NCI-H1694 (cell line): ENCODE data around the gene TMEM97.
A peak's percentile ranks its signal among the peaks of the same experiment; 100 is the strongest.
"Not testable (repeated sequence)": the region's sequence is repeated elsewhere in the genome, so short reads cannot be mapped to it uniquely, and the experiment has no call there.

ENCODE experiments used
- DNase-seq: peaks from one replicate; lab custom pipeline; 2025; lab: John Stamatoyannopoulos, UW

Gene TMEM97

DNA sequence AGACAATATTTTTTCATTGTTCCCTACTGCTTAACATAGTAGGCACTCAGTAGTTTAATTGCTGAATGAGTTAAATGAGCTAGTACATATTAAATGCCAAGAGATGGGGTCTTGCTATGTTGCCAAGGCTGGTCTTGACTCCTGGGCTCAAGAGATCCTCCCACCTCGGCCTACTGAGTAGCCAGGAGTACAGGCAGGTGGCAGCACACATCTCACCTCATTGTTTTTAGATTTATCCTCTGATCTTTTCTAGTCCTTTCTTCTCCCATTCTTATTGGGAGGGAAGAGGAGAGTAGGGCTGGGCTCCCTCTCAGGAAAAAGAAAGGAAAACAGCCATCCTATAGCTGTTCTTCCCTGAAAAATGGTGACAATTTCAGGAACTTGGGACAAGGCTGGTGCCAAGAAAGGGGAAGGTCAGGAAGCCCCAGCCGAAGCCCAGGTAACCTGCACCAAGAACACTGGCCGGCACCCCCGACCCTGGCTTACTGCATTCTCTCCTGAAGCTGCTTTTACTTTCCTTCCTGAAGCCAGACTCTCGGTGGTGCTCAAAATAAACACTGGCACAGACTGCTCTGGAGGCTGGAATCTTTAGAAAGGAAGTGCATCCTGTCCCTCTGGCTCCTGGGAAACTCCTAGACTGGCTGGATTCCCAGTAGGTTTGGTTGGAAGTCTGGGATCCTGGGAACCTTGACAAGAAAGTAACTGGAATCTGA is 19.2 kb downstream of the TMEM97 start:
- DNase-seq = no peak

DNA sequence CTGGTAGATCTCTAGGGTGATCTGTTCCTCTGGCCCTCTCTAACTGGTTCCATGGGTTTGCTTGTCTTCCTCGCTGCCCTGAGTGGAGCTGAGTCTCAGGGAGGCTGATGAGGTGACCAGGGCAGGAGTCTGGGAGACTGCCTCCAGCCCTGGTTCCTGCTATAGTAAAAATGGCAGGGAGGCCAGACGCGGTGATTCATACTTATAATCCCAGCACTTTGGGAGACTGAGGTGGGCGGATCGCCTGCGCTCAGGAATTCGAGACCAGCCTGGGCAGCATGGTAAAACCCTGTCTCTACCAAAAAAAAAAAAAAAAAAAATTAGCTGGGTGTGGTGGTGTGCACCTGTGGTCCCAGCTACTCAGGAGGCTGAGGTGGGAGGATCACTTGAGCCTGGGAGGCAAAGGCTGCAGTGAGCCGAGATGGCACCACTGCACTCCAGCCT is 19.8 kb downstream of the TMEM97 start:
- not testable (repeated sequence) for DNase-seq

DNA sequence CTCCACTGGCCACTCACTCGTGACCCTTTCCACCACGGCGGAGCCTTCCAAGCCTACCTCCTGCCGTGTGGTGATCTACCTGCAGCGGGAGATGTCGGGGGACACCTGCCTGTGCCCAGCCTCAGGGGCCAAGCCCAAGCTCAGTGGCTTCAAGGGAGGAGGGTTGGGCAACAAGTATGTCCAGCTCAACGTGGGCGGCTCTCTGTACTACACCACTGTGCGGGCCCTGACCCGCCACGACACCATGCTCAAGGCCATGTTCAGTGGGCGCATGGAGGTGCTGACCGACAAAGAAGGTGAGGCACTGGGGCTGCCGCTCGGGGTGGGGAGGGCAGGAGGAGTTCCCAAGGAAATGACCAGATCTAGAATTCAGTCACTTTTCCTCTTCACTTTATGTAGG is 20.4 kb downstream of the TMEM97 start:
- no peak for DNase-seq

DNA sequence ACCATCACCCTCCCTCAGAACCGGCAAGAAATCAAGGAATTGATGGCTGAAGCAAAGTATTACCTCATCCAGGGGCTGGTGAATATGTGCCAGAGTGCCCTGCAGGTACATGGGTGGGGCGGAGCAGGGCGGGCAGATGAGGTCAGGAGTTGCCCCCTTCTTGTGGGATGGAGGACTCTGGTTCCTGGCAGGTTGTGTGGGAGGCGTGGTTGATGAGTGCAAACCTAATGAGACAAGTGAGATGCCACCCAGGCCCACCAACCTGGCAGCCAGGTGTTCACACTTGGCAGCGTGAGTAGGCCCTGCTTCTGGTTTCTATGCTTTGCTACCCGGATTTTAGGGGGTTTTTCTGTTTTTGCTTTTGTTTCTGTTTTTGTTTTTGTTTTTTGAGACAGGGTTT is 21.4 kb downstream of the TMEM97 start:
- DNase-seq = no peak

DNA sequence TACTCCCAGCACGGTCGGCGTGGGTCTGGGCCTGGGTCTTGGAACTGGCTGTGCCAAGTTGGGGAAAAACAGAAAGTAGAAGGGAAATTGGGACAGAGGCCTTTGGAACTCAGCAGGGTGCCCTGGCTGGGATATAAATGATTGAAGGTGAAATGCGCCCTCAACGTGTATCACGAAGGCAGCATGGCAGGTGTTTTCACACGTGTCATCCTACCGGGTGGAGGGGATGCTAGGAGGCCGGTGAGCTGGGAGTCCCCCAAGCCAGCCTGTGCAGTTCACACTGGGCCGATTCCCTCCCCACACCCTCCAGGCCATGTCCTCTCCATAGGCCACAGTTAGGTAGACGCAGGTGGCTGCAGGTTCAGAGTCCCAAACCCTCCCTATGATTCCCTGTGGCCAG is 22.5 kb downstream of the TMEM97 start:
- no peak for DNase-seq

DNA sequence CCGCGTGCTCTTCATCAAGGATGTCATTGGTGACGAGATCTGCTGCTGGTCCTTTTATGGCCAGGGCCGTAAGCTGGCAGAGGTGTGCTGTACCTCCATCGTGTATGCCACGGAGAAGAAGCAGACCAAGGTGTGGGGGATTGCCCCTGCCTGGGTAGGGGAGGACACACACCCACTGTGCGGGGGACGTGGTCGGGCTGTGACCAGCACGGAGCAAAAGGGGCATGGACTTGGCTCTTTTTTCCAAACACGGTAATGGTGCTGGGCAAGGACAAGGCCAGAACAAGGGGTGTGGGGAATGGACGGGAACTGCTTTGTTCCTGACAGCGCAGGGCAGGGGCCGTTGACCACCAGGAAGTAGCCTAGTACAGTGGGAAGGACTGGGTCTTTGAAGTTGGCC is 23.3 kb downstream of the TMEM97 start:
- DNase-seq = no peak

DNA sequence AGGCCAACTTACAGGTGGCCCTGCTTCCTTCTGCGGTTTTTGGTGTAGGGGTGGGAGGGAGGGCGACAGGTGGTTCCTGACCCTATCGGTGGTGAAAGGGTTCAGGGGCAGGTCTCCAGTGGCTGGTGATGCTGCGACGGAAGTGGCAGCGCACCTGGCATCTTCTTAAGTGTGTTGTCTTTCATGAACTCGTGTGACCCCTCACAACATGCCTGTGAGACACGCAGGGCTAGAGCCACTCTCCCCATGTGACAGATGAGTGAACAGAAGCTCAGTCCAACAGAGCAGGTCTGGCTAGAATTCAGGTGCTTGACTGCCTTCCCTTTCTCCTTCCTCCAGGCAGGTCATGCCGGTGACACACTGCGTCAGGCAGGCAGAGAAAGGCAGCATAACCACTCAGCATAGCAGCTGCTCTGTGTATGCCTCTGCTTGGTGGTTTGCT is 24.5 kb downstream of the TMEM97 start:
- no peak for DNase-seq

DNA sequence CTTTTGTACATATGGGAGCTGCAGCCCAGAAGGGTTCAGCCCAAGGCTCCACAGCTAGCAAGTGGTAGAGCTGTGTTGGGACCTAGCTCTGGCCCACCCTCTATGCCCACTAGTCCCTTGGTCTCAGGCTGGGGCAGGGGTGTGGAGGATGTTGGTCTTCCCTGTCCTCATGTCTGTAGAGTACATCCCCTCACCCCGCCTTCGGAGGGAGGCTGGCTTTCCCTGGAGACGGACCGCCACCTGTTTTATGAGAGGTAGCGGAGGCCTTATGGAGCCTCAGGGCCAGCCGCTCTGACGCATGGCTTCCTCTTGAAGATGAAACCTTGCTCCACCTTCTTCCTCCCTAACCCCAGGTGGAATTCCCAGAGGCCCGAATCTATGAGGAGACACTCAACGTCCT is 25.0 kb downstream of the TMEM97 start:
- no peak for DNase-seq

DNA sequence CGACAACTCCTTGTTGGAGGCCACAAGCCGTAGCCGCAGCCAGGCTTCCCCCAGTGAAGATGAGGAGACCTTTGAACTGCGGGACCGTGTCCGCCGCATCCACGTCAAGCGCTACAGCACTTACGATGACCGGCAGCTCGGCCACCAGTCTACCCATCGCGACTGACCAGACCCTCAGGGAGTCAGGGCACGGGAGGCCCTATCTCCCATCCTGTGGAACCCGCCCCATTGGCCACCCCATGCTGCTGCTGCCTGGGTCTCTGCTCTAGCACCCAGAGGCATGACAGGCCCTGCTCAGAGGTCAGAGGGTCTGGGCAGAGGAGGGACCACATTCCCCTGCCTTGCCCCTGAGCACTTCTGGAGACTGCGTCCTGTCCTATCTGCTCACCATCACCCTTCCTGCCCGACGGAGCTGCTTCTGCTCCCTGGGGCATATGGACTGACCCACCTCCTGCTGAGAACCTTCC is 25.5 kb downstream of the TMEM97 start:
- no peak for DNase-seq

DNA sequence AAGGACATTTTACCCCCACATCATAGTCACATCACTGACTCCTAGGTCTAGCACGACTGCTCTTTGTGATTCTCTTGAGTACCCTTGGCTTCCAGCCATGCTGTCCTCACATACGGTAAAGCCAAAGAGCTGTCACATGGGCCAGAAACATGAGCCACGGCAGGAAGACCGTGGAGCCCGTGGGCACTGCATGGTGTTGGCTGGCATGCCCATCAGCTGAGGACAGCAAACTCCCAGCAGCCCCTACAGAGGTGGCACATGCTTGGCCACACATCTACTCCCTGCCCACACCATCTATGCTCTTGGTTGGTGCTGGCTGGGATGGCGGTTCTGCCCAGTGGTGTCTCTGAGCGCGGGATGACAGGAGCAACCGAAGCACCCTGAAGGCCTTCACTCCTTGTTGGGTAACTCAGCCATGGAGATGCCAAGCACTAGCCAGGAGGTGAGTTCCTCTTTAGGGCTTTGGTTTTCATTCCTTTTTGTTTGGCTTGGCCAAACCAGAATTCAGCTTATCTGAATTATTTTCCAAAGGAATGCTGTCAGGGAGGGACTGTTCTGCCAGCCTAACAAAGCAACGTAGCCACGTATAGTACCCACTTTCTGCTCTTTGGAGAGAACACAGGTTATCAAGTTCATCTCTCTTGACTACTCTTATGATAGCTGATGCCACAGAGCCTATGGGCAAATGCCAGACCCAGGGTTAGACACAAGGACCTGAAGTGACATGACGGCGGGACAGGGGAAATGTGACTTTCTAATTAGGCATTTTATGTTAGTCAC is 26.6 kb downstream of the TMEM97 start:
- no peak for DNase-seq

DNA sequence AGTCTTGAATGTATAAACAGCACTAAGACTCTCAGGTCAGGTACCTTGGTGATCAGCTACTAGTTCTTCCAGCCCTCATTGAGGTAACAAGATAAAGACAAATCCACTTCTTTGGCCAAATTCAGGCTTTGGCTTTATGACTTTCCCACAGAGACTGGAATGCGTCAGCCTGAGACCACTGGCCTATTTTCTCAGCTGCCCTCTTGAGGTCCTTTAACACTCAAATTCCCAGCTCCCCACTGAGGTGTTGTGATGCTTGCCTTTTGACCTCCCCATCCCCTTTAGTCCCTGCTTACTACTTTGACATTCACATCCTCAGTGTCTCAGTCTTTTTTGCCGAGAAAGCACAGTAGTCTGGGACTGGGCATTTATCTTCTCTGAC is 27.2 kb downstream of the TMEM97 start:
- no peak for DNase-seq

DNA sequence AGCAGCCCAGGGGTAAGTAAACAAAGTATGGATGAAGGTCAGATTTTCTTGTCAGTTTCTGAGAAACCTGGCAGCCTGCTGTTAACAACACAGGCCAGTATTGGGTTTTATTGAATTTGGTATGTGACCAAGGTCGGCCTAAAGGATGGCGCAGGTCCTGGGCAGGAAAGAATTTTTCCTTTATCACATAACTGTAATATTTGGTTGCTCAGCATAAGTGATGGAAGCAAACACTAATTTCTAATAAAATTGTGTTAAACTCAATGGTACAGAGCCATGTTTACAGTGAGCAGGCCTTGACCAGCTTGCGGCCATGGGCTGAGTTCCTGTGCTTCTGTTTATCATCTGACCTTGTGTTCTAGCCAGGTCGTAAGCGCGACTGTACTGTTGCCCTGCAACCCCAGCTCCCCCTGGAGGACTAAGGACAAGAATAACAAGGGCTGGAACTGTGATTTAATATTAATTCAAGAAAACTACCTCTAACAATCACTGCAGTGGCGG is 27.8 kb downstream of the TMEM97 start:
- DNase-seq = no peak

DNA sequence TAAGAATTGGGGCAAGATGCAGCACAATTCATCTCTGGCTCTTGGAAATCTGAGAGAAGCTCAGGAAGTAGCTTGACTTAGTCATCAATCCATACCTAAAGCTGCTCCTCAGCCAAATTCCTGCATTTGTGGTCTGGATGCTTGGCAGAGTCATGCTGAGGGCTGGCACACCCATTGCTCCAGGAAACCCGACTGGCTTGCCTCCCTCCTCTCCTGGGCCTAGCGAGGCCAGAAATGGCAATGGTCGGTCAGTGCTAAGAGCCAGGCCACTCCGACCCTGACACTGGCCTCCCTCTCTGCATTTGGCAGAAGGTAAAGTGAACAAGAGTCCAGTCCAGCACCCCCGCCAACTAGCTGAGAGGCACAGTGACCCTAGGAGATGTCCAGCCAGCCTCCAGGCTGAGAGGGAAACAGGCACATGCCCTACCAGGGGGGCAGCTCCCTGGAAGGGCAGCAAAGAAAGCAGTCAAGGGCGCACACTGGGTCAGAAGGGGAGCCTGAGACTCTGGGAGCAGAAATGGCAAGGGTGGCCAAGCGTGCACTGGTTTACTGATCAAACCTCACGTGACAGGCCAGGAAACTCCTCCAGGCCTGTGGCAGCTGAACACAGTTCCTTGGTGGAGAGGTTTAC is 28.4 kb downstream of the TMEM97 start:
- DNase-seq = no peak

DNA sequence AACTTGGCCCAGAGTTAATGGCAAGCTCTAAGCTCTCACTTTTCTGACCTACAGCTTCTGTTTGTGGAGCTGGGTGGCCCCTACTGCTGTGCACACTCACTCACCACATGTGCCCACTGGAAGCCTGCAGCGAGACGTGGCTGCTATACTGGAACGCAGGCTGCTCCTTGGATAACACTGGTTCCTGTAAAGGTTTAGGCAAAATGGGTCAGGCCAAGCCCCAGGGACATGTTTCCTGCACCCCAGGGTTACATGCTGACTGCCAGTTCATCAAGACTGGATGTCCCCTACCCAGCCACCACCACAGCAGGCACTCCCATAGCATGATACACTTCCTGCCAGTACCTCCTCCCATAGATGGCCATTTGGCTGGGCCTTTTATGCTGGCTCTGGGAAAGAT is 30.0 kb downstream of the TMEM97 start:
- DNase-seq = no peak

DNA sequence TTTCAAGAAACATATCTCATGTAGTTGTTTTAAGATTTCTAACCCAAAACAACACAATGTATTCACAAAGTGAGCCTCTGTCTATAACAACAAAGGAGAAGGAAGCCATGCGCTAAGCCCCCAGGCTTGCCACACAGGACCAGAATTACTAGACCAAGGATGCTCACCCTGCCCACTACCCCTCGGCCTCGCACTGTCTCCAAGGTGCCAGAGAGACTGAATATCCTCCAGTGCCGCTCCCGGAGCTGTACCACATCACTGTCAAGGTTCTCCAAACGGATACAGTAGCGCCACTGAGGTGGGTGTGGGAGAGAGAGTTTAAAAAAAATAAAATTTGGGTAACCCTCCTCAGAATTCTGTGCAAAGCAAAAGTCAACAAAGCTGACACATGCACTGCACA is 31.3 kb downstream of the TMEM97 start:
- DNase-seq = no peak

DNA sequence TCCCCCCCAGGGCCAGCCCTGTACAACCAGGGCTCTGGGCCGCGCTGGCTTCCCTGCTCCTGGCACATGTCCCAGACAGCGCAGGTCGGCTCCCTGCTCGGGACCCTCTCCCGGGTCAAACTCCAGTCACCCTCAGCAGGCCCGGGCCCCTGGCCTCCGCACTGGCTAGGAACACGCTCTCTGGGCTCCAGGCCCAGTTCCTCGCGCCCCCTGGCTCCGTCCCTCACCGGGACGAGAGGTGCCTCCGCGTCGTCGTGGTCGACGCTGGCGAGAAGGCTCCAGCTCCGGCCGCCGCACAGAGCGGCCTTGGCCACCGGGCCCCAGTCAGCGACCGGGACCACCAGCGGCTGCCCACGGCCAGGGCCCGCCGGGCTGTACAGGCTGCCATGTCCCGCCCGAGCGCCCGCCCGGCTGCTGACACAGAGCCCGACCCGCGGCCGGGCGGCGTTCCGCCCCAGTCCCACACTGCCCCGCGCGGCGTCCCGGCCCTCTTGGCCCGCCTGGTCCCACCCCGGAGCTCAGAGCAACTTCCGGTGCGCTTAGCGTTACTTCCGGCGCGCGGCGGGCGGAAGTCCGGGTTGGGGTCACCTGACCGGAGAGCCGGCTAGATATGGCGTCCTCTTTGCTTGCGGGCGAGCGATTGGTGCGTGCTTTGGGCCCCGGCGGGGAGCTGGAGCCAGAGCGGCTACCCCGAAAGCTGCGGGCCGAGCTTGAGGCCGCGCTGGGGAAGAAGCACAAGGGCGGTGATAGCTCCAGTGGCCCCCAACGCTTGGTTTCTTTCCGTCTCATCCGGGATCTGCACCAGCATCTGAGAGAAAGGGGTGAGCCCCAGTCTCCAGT is 38.3 kb downstream of the TMEM97 start, which contains the start of gene POLDIP2:
POLDIP2 (minus strand) TSS at position 467 of the 840 bp plus-strand sequence; CDS start at position 388, 79 bp downstream.
- peak; percentile 83 for DNase-seq

DNA sequence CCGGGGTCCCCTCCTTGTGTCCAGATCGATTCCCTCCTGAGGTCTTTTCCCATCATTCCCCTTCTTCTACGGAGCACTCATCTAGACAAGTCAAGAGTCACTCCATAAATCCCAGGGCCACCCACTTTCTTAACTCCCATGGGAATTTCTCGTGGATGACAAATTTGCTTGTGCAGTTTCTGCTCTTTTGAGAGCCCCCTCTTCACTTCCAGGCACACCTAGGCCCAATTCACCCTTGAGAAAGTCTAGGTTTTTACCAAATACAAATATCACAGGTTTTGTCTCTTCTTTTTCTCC is 38.8 kb downstream of the TMEM97 start:
- no peak for DNase-seq

DNA sequence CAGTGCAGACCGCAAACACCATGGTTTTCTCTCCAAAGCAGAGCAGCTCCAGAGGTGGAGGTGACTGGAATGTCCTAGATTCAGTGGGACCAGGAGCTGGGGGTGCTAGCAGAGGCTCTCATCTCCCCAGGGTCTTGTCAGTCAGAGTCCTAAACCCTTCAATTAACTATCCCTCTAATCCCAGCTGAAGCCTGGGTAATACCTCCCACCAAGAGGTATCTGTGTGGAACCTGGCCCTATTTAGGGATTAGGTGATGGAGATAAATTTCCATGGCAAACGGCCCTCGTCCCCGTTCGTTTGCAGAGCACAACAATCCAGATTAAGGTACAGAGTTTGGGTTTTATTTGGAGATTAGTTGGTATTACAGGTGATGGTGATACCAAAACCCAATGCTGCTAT is 44.2 kb downstream of the TMEM97 start:
- DNase-seq = no peak

DNA sequence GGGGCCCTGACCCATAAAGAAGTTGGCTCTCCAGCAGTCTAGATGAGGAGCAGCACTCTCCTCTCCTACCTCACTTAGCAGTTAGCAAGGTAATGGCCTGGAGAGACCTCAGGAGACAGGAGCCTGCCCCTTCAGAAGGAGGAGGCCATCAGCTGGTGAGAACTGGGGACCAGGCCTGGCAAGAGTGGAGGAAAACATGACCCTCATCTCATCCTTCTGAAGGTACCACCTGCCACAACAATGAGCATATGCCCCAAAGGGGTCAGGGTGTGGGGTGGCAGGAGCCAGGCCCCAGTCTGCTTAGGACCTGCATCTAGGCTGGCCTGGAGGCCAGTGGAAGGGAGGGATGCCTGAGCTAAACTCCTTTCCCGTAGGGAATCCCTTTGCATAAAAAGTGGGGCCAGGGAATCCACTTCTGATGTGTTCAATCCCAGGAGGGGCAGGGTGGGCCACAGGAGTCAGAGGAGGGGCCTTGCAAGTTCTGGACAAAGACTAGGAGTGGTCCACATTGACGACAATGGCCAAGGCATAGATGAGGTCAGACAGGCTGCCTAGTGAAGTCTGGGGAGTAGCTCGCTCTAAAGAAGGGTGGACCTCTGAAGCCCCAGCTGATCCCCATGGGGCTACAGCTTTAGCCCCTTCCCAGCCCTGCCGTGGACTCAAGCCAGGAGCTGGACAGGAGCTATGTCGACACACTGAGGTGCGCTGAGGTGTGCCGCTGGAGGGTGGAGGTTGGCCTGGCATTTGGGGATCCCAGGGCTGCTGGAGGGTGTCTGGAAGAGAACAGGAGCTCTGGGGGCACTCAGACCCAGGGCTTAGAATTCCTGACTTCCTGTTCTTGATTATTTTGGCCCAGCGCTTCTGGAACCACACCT is 45.0 kb downstream of the TMEM97 start:
- no peak for DNase-seq

DNA sequence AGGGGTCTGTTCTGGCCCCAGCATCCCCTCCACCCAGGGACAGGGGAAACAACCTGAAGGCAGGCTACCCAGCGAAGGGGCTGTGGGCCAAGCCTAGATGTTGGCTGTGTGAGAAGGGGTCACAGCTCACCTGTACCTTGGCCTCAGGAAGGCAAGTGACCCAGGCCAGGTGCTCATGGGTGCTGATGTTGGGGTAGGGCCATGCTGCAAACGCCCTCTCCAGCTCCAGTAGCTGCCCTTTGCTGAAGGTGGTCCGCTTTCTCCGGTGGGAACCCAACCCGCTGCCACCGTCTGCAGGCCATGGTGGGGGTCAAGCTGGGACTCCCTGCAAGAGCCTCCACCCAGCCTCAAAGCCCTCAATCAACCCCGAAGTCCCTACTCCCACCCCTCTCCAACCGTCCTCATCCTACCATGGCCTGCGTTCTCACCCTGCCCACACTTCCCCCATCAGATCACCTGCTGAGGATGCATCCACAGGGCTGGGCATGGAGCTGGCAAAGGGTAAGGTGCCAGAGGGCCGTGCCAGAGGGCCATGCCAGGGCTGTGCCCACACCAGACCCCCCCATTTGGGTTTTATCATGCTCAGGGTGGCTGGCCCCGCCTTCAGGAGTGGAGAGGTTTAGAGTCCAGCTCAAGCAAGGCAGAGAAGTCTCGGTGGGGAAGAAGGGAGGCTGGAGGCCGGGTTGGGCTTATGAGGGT is 45.8 kb downstream of the TMEM97 start, which contains the start of gene SEBOX:
SEBOX (minus strand) TSS at position 535 of the 699 bp plus-strand sequence; CDS start at position 487, 48 bp downstream.
- no peak for DNase-seq
